ENCODE data around the gene LGI2. TPM values are rescaled to one million over a fixed set of nuclear protein-coding genes. Genes with fewer than 3 reads are reported as not detected.
"Not testable (repeated sequence)": the region's sequence is repeated elsewhere in the genome, so short reads cannot be mapped to it uniquely, and the experiment has no call there.

LGI2 gene
- total RNA-seq, 2 experiments from 2014 or later, result not detected

DNA sequence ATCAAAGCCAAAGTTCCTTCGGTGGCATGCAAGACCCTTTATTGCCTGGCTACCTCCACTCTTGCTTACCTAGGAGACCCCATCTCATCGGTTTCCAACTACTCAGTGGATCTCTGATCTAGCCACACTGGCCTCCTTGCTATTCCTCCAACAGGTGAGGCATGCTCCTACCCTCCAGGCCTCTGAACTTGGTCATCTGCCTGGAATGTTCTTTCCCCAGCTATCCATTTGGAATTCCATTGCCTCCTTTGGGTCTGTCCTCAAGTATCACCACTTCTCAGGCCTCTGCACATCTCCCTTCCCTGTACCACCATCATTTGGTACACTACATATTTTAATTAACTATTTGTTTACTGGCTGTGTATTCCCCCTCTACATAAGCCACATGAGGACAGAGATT lies 11.2 kb downstream of the LGI2 start:
- CTCF ChIA-PET, result no interaction called here

DNA sequence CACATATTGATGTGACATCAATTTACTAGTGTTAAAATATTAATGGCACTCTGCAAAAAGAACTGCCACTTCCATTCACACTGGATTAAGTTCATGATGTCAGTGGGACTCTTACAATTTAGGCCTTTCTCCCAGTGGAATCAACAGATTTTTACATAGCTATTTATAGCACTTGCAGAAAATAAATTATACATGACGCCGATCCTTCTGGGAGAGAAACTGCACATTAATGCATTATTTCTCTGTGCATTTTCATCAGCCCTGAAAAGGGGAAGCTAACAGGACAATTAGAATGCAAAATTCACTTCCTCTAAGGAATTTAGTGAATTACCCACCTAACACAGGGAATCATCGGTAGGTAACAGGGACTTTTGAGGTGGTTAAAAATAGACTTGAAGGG lies 15.7 kb downstream of the LGI2 start:
- Mint-ChIP-seq H3K36me3 (ENCODE audit: low read depth) (no peaks in the 10 kb centered on the region), H3K4me3 (no peak overlapping the region), H3K27ac (no peak overlapping the region), H3K27me3 (peaks cover 7% of the 10 kb centered on the region), H3K9me3 (no peaks in the 10 kb centered on the region), H3K4me1 (ENCODE audit: low read depth) (no peaks in the 10 kb centered on the region)
- TF ChIP-seq CTCF (IDR thresholded peaks at IDR 0.05), result no peak
- DNase-seq, result no peak
- POLR2A ChIA-PET, result no interaction called here
- intact Hi-C loops (cut with micrococcal nuclease), result no loop called here
- CTCF ChIA-PET, result interaction anchor here (3.1 kb wide), 1 partner anchor 35 kb away, joined by 14 read pairs; no protein-coding TSS in a partner anchor
- no peak for ATAC-seq

More for the DNA sequence above, 11.2 kb downstream of the LGI2 start:
- no peaks in the 10 kb centered on the region for H3K4me1 Mint-ChIP-seq (ENCODE audit: low read depth)
- ATAC-seq, result no peak
- H3K36me3 Mint-ChIP-seq (ENCODE audit: low read depth), result no peaks in the 10 kb centered on the region
- POLR2A ChIA-PET, result no interaction called here
- no peak overlapping the region for H3K4me3 Mint-ChIP-seq
- TF ChIP-seq CTCF (IDR thresholded peaks at IDR 0.05), result no peak
- no peak for DNase-seq
- H3K9me3 Mint-ChIP-seq, result no peaks in the 10 kb centered on the region
- H3K27ac Mint-ChIP-seq, result no peak overlapping the region
- intact Hi-C loops (cut with micrococcal nuclease), result no loop called here
- H3K27me3 Mint-ChIP-seq, result peaks cover 5% of the 10 kb centered on the region

- H3K27ac Mint-ChIP-seq; H3K27me3 Mint-ChIP-seq; H3K36me3 Mint-ChIP-seq (ENCODE audit: low read depth); POLR2A ChIA-PET; ATAC-seq; H3K4me3 Mint-ChIP-seq; intact Hi-C loops (cut with micrococcal nuclease); H3K9me3 Mint-ChIP-seq; DNase-seq; H3K4me1 Mint-ChIP-seq (ENCODE audit: low read depth): not testable (repeated sequence)
- CTCF ChIA-PET, result interaction anchor here (3.1 kb wide), 1 partner anchor 35 kb away, joined by 14 read pairs; no protein-coding TSS in a partner anchor
Observed at GRCh38 chr4:25014662-25014983, 16.1 kb downstream of the LGI2 start.

- no peaks in the 10 kb centered on the region for H3K4me1 Mint-ChIP-seq (ENCODE audit: low read depth)
- no peak for TF ChIP-seq CTCF (IDR thresholded peaks at IDR 0.05)
- CTCF ChIA-PET, result interaction anchor here (3.1 kb wide), 1 partner anchor 34 kb away, joined by 14 read pairs; no protein-coding TSS in a partner anchor
- H3K4me3 Mint-ChIP-seq, result no peak overlapping the region
- ATAC-seq, result no peak
- no peak for DNase-seq
- no peaks in the 10 kb centered on the region for H3K9me3 Mint-ChIP-seq
- POLR2A ChIA-PET, result no interaction called here
- H3K36me3 Mint-ChIP-seq (ENCODE audit: low read depth), result no peaks in the 10 kb centered on the region
- intact Hi-C loops (cut with micrococcal nuclease), result no loop called here
- H3K27me3 Mint-ChIP-seq, result peaks cover 6% of the 10 kb centered on the region
- no peak overlapping the region for H3K27ac Mint-ChIP-seq
Observed at GRCh38 chr4:25013756-25014661, 16.7 kb downstream of the LGI2 start.

DNA sequence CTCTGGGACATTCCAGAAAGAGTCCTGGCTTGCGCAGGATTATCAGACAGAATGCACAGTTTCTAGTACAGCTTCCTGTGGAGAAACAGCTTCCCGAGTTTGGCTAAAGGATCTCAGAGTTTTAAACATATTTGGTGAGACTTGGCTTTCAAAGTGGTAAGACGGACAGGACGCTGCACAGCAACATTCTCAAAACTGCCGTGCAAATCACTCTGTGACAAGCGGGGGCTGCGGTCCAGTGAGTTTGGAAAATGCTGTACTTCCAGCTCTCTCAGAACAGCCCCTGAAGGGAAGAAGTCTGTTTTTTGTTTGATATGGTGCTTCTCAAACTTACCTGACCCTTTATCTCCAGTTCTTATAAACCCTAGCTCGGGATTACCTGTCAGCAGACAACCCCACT lies 18.1 kb downstream of the LGI2 start:
- Mint-ChIP-seq H3K9me3 (no peaks in the 10 kb centered on the region), H3K4me3 (no peak overlapping the region)
- CTCF ChIA-PET, result no interaction called here

More for the DNA sequence above, 18.1 kb downstream of the LGI2 start:
- intact Hi-C loops (cut with micrococcal nuclease), result no loop called here
- ATAC-seq (no peak), DNase-seq (no peak)
- POLR2A ChIA-PET, result no interaction called here
- H3K27me3 Mint-ChIP-seq, result peaks cover 2% of the 10 kb centered on the region
- H3K4me1 Mint-ChIP-seq (ENCODE audit: low read depth), result no peaks in the 10 kb centered on the region
- H3K36me3 Mint-ChIP-seq (ENCODE audit: low read depth), result no peaks in the 10 kb centered on the region
- H3K27ac Mint-ChIP-seq, result no peak overlapping the region
- TF ChIP-seq CTCF (IDR thresholded peaks at IDR 0.05), result no peak
